Aorta (tissue), 5 donors: ENCODE results near the gene SNRPB. TPM values are rescaled to one million over a fixed set of nuclear protein-coding genes. Genes with fewer than 3 reads are reported as not detected.

Experiments
- ATAC-seq: fragments of 200-7000 bp; cut with Tn5 transposase; one replicate; pipeline ENCODE4 v1.9.1; 2022; ENCODE audit warnings: moderate library complexity; ENCODE audit not compliant: low FRiP score
- DNase-seq, 2 donors: peaks; one replicate each; pipeline ENCODE4 v3.0.0-alpha.2; 2020
- H3K27ac ChIP-seq, 2 donors: one replicate each; pipeline ENCODE4 v1.5.1; 2013; ENCODE audit warnings: low read length in 2 of 2, mild to moderate bottlenecking in 2 of 2, moderate library complexity in 2 of 2, control low read depth in 1 of 2, inconsistent platforms in 1 of 2, low read depth in 1 of 2
- H3K27me3 ChIP-seq, 2 donors: one replicate each; pipeline ENCODE4 v1.6.1; 2013; ENCODE audit warnings: control low read depth in 1 of 2, low read length in 1 of 2, mild to moderate bottlenecking in 1 of 2, moderate library complexity in 1 of 2; ENCODE audit not compliant: insufficient read depth in 2 of 2, control insufficient read depth in 1 of 2
- H3K36me3 ChIP-seq, 2 donors: one replicate each; pipeline ENCODE4 v1.6.1; 2013; ENCODE audit warnings: control low read depth in 1 of 2, low read length in 1 of 2, mild to moderate bottlenecking in 1 of 2; ENCODE audit not compliant: insufficient read depth in 2 of 2, control insufficient read depth in 1 of 2
- H3K4me1 ChIP-seq, 2 donors: one replicate each; pipeline ENCODE4 v1.6.1; 2013; ENCODE audit warnings: low read length in 2 of 2, control low read depth in 1 of 2, mild to moderate bottlenecking in 1 of 2, moderate library complexity in 1 of 2; ENCODE audit not compliant: insufficient read depth in 2 of 2, control insufficient read depth in 1 of 2
- H3K4me3 ChIP-seq, 2 donors: one replicate each; pipeline ENCODE4 v1.5.1; 2013; ENCODE audit warnings: low read length in 2 of 2, control low read depth in 1 of 2, mild to moderate bottlenecking in 1 of 2
- H3K9me3 ChIP-seq: one replicate; pipeline ENCODE4 v1.6.1; 2013; ENCODE audit warnings: mild to moderate bottlenecking, low read length; ENCODE audit not compliant: control insufficient read depth
- WGBS, 2 donors: extraction: QIAGEN DNeasy Blood & Tissue Kit; methylation state at CpG; one replicate each; pipeline ENCODE4 v1.1.7; 2013; 5-methylcytosine and 5-hydroxymethylcytosine counted together
- intact Hi-C, 2 donors: fragments of 100-400 bp; cut with DNase I; formaldehyde crosslinking; loops; one replicate each; pipeline versions ENCODE4 v1.14.2 to v1.15.0; 2022
- polyA plus RNA-seq, 2 donors: library from polyadenylated mRNA; stranded (reverse); fragments of 200-250 nt; gene quantifications; one replicate each; pipeline ENCODE4 v1.2.3, GENCODE V29; 2013
- total RNA-seq, 2 donors: library from RNA; stranded (reverse); fragmentation: NEBNext Ultra II Directional; extraction: Animal tissue kit (Norgen Biotek cat#: 25700); gene quantifications; one replicate each; pipeline ENCODE4 v1.2.1, GENCODE V29; 2021
- donor health status: healthy with polysubstance abuse.
- donor health status: Bipolar disorder and iron deficiency.
- donor health status: DM: no; HTN: no; CAD: no.
- donor health status: DM: no; HTN: no; CAD: no.
- donor health status: DM: yes; HTN: yes; CAD: no.

Gene SNRPB
- total and polyA plus RNA-seq, 4 donors = 84.2 to 116 (median 97.9) TPM

GRCh38 chr20:2453792-2454191 lies 16.8 kb downstream of the SNRPB start:
- Histone ChIP-seq H3K27me3 (no peaks in the 10 kb centered on the region), H3K4me3 (no peak overlapping the region), H3K27ac (no peak overlapping the region), H3K4me1 (no peaks in the 10 kb centered on the region), H3K9me3 (no peaks in the 10 kb centered on the region), H3K36me3 (no peaks in the 10 kb centered on the region)
- 82 to 83% methylated on average over 3 of the region's 3 CpGs for WGBS, 2 donors
- DNase-seq (no peak), ATAC-seq (no peak)
- intact Hi-C loops = loop anchor here (5.0 to 10.0 kb wide), 6 partner anchors 96 to 689 kb away; no protein-coding TSS in a partner anchor

- H3K4me3 ChIP-seq = no peak overlapping the region
- intact Hi-C loops = loop anchor here (5.0 to 10.0 kb wide), 6 partner anchors 95 to 687 kb away; no protein-coding TSS in a partner anchor
- ATAC-seq = peak; percentile 79
- no peaks in the 10 kb centered on the region for H3K36me3 ChIP-seq
- no peaks in the 10 kb centered on the region for H3K27me3 ChIP-seq
- H3K4me1 ChIP-seq = no peaks in the 10 kb centered on the region
- no peak overlapping the region for H3K27ac ChIP-seq
- DNase-seq = peak; percentile 77 to 83
- WGBS, 2 donors = 51 to 53% methylated on average over 8 of the region's 8 CpGs
- H3K9me3 ChIP-seq = no peaks in the 10 kb centered on the region
These were observed 18.5 kb downstream of the SNRPB start for GRCh38 chr20:2451939-2452732.

- no peak for DNase-seq
- H3K36me3 ChIP-seq = no peaks in the 10 kb centered on the region
- no peaks in the 10 kb centered on the region for H3K4me1 ChIP-seq
- ATAC-seq = no peak
- 69 to 73% methylated on average over 5 of the region's 5 CpGs for WGBS, 2 donors
- H3K27me3 ChIP-seq = no peaks in the 10 kb centered on the region
- H3K4me3 ChIP-seq = no peak overlapping the region
- peaks cover 4% of the 10 kb centered on the region for H3K9me3 ChIP-seq
- no peak overlapping the region for H3K27ac ChIP-seq
- intact Hi-C loops = loop anchor here (5.0 to 10.0 kb wide), 6 partner anchors 94 to 687 kb away; no protein-coding TSS in a partner anchor
These were observed 19.2 kb downstream of the SNRPB start for GRCh38 chr20:2451422-2451821.

- no peak for ATAC-seq
- DNase-seq = no peak
- Histone ChIP-seq H3K36me3 (no peaks in the 10 kb centered on the region), H3K4me1 (no peaks in the 10 kb centered on the region), H3K4me3 (no peak overlapping the region), H3K27me3 (no peaks in the 10 kb centered on the region), H3K9me3 (peaks cover 4% of the 10 kb centered on the region), H3K27ac (no peak overlapping the region)
- WGBS, 2 donors = 87 to 92% methylated on average over 1 of the region's 1 CpG
- intact Hi-C loops = no loop called here
These were observed 21.2 kb downstream of the SNRPB start for GRCh38 chr20:2449386-2449785.

GRCh38 chr20:2446845-2447244 lies 23.7 kb downstream of the SNRPB start:
- intact Hi-C loops = no loop called here
- DNase-seq (no peak), ATAC-seq (no peak)
- H3K27me3 ChIP-seq = no peaks in the 10 kb centered on the region
- WGBS, 2 donors = 61 to 67% methylated on average over 4 of the region's 4 CpGs
- H3K27ac ChIP-seq = no peak overlapping the region
- no peaks in the 10 kb centered on the region for H3K36me3 ChIP-seq
- no peak overlapping the region for H3K4me3 ChIP-seq
- no peaks in the 10 kb centered on the region for H3K4me1 ChIP-seq
- H3K9me3 ChIP-seq = peaks cover 4% of the 10 kb centered on the region

GRCh38 chr20:2431185-2431584 lies 39.4 kb downstream of the SNRPB start:
- Histone ChIP-seq H3K9me3 (no peaks in the 10 kb centered on the region), H3K27me3 (no peaks in the 10 kb centered on the region), H3K4me1 (no peaks in the 10 kb centered on the region), H3K27ac (no peak overlapping the region), H3K36me3 (no peaks in the 10 kb centered on the region), H3K4me3 (no peak overlapping the region)
- intact Hi-C loops = no loop called here
- 33 to 41% methylated on average over 1 of the region's 1 CpG for WGBS, 2 donors
- no peak for ATAC-seq
- DNase-seq = no peak

- Histone ChIP-seq H3K36me3 (no peaks in the 10 kb centered on the region), H3K27me3 (no peaks in the 10 kb centered on the region), H3K27ac (no peak overlapping the region), H3K4me1 (no peaks in the 10 kb centered on the region), H3K9me3 (no peaks in the 10 kb centered on the region), H3K4me3 (no peak overlapping the region)
- ATAC-seq = no peak
- intact Hi-C loops = no loop called here
- no peak for DNase-seq
- WGBS, 2 donors = 73 to 77% methylated on average over 4 of the region's 4 CpGs
These were observed 40.1 kb downstream of the SNRPB start for GRCh38 chr20:2430538-2430937.

- intact Hi-C loops = no loop called here
- no peaks in the 10 kb centered on the region for H3K36me3 ChIP-seq
- no peaks in the 10 kb centered on the region for H3K27me3 ChIP-seq
- ATAC-seq = no peak
- no peaks in the 10 kb centered on the region for H3K9me3 ChIP-seq
- no peak for DNase-seq
- H3K4me1 ChIP-seq = no peaks in the 10 kb centered on the region
- no peak overlapping the region for H3K4me3 ChIP-seq
- no peak overlapping the region for H3K27ac ChIP-seq
- 60 to 63% methylated on average over 6 of the region's 6 CpGs for WGBS, 2 donors
These were observed 41.5 kb downstream of the SNRPB start for GRCh38 chr20:2429051-2429450.

GRCh38 chr20:2421247-2421646 lies 49.3 kb downstream of the SNRPB start:
- Histone ChIP-seq H3K27me3 (no peaks in the 10 kb centered on the region), H3K4me3 (no peak overlapping the region), H3K4me1 (no peaks in the 10 kb centered on the region), H3K36me3 (no peaks in the 10 kb centered on the region), H3K9me3 (no peaks in the 10 kb centered on the region), H3K27ac (no peak overlapping the region)
- WGBS, 2 donors = 82 to 87% methylated on average over 5 of the region's 5 CpGs
- intact Hi-C loops = no loop called here
- ATAC-seq (no peak), DNase-seq (no peak)
